Neural cell (in vitro differentiated cells): ENCODE results near the gene TRPV2.

ENCODE experiments used
- CTCF ChIP-seq: fragments of 450-650 bp; IDR thresholded peaks from 2 replicates; pipeline ENCODE4 v1.5.1; 2014; ENCODE audit warnings: antibody characterized with exemption, mild to moderate bottlenecking, moderate library complexity; ENCODE audit not compliant: poor library complexity, severe bottlenecking
- EP300 ChIP-seq: fragments of 450-650 bp; conservative IDR thresholded peaks from 2 replicates; pipeline ENCODE4 v1.6.1; 2014; ENCODE audit warnings: antibody characterized with exemption, mild to moderate bottlenecking, moderate library complexity; ENCODE audit not compliant: poor library complexity, severe bottlenecking
- EZH2 ChIP-seq: fragments of 200-600, 300-800 bp; shearing (Covaris generic), sonication (generic); IDR thresholded peaks from 2 replicates; pipeline ENCODE4 v1.6.1; 2014; ENCODE audit warnings: antibody characterized with exemption, low read length, borderline replicate concordance, mild to moderate bottlenecking; ENCODE audit not compliant: insufficient read depth, poor library complexity, severe bottlenecking
- POLR2AphosphoS5 ChIP-seq: IDR thresholded peaks from 2 replicates; pipeline ENCODE4 v1.6.1; 2012
- RAD21 ChIP-seq: fragments of 450-650 bp; conservative IDR thresholded peaks from 2 replicates; pipeline ENCODE4 v1.6.1; 2014; ENCODE audit warnings: antibody characterized with exemption, mild to moderate bottlenecking, moderate library complexity
- REST ChIP-seq: IDR thresholded peaks from 2 replicates; pipeline ENCODE4 v1.6.1; 2012; ENCODE audit warnings: borderline replicate concordance
- SMC3 ChIP-seq: fragments of 450-650 bp; conservative IDR thresholded peaks from 2 replicates; pipeline ENCODE4 v1.6.1; 2014; ENCODE audit warnings: antibody characterized with exemption, mild to moderate bottlenecking, moderate library complexity; ENCODE audit not compliant: poor library complexity

- no peak for TF ChIP-seq SMC3
- TF ChIP-seq REST: no peak
- TF ChIP-seq CTCF: no peak
- no peak for TF ChIP-seq POLR2AphosphoS5
- TF ChIP-seq EZH2: no peak
- no peak for TF ChIP-seq EP300
- TF ChIP-seq RAD21: no peak
Measured at GRCh38 chr17:16384557-16384956, 30.8 kb upstream of the TRPV2 start.
